MCF 10A (cell line): ENCODE measurements around the gene NPB. TPM values are rescaled to one million over a fixed set of nuclear protein-coding genes. Genes with fewer than 3 reads are reported as not detected.

Source experiments
- BruUV-seq: library from RNA; stranded (reverse); fragments of 400-500 nt; replicated peaks from 2 replicates; lab custom pipeline; 2021; lab: Mats Ljungman, UMichigan
- CTCF ChIA-PET: fragments of 300-600 bp; sonication (Branson Sonifier 250); formaldehyde crosslinking; extraction: SDS; loops from one replicate; lab custom pipeline; 2021; ENCODE audit warnings: antibody characterized with exemption, inconsistent platforms; lab: Yijun Ruan, JAX
- POLR2A ChIA-PET: fragments of 300-600, 350-650 bp; sonication (Branson Sonifier 250); formaldehyde crosslinking; extraction: SDS; loops from one replicate; lab custom pipeline; 2020; ENCODE audit warnings: antibody characterized with exemption, inconsistent platforms; lab: Yijun Ruan, JAX
- DNase-seq: peaks from one replicate; pipeline ENCODE4 v3.0.0-alpha.2; 2018; ENCODE audit not compliant: unreplicated experiment
- H3K27ac Mint-ChIP-seq: one replicate; pipeline ENCODE4 v1.8.0; 2022; ENCODE audit warnings: mild to moderate bottlenecking, low read depth, mixed read lengths; ENCODE audit not compliant: unreplicated experiment
- H3K27me3 Mint-ChIP-seq: one replicate; pipeline ENCODE4 v1.8.0; 2022; ENCODE audit warnings: mixed read lengths; ENCODE audit not compliant: insufficient read depth, unreplicated experiment
- H3K36me3 Mint-ChIP-seq: one replicate; pipeline ENCODE4 v1.8.0; 2022; ENCODE audit warnings: mild to moderate bottlenecking, moderate library complexity, mixed read lengths; ENCODE audit not compliant: insufficient read depth, unreplicated experiment
- H3K4me1 Mint-ChIP-seq: one replicate; pipeline ENCODE4 v1.8.0; 2022; ENCODE audit warnings: mixed read lengths; ENCODE audit not compliant: insufficient read depth, unreplicated experiment
- H3K4me3 Mint-ChIP-seq: one replicate; pipeline ENCODE4 v1.8.0; 2022; ENCODE audit warnings: mild to moderate bottlenecking, moderate library complexity, mixed read lengths; ENCODE audit not compliant: unreplicated experiment
- H3K9me3 Mint-ChIP-seq: one replicate; pipeline ENCODE4 v1.8.0; 2022; ENCODE audit warnings: mixed read lengths; ENCODE audit not compliant: unreplicated experiment
- CTCF ChIP-seq: fragments of 200-600 bp; IDR thresholded peaks from one replicate; pipeline ENCODE4 v1.8.0; 2022; ENCODE audit warnings: antibody characterized with exemption, mild to moderate bottlenecking; ENCODE audit not compliant: unreplicated experiment
- intact Hi-C: fragments of 100-400 bp; cut with micrococcal nuclease; formaldehyde crosslinking; loops from 2 replicates; pipeline ENCODE4 v1.14.1; 2022
- total RNA-seq: library from RNA; stranded (reverse); gene quantifications from 2 replicates; pipeline ENCODE4 v1.2.3, GENCODE V29; 2022

The NPB gene
- total RNA-seq, 1 experiment from 2014 or later, result 0.28 TPM

GRCh38 chr17:81867991-81868673 is 33.9 kb upstream of the NPB start:
- Mint-ChIP-seq H3K9me3 (no peaks in the 10 kb centered on the region), H3K27me3 (no peaks in the 10 kb centered on the region), H3K4me1 (peaks cover 25% of the 10 kb centered on the region), H3K4me3 (peak overlapping the region; percentile 49), H3K36me3 (peaks cover 83% of the 10 kb centered on the region), H3K27ac (peak overlapping the region; percentile 28)
- TF ChIP-seq CTCF, result no peak
- DNase-seq, result peak; percentile 48
- POLR2A ChIA-PET, result interaction anchor here (0.6 to 3.0 kb wide), 5 partner anchors 18 to 164 kb away, joined by 3 to 21 read pairs (median 5); partner anchors contain the start of gene MCRIP1
- CTCF ChIA-PET, result no interaction called here
- intact Hi-C loops, result loop anchor here (10.0 kb wide), 1 partner anchor 47 kb away; the partner anchor contains the start of genes PCYT2 and SIRT7
- no TSS peak for BruUV-seq

DNA sequence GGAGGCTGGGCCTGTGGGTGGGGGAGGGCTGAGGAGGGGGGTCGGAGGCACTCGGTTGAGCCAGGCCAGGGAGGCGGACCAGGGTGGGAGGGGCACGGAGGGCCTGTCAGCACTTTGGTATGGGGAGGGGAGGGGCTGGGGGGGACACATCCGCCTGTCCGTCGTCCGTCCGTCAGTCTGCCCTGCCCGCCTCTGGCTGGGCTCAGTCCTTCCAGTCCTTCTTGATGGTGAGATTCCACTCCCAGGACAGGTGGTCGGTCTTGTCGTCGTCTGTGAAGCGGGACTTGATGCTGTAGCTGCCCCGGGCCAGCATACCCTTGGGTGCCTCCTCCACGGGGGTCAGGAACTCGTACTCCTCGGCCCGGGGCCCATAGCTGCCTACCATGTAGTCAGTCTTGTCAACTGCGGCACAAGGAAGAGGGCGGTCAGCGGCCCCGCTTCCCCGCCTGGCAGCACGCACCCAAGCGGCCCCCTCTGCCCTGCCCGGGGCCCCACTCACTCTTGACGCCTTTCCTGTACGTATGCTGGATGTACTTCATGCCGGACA is 33.3 kb upstream of the NPB start:
- peaks cover 19% of the 10 kb centered on the region for H3K4me1 Mint-ChIP-seq
- BruUV-seq, result TSS peak; percentile 56
- ChIA-PET CTCF (interaction anchor here (0.6 to 0.7 kb wide), 3 partner anchors 24 to 796 kb away, joined by 3 read pairs; no protein-coding TSS in a partner anchor), POLR2A (interaction anchor here (0.6 to 3.8 kb wide), 7 partner anchors 7 to 67 kb away, joined by 3 to 27 read pairs (median 17); partner anchors contain the start of gene P4HB)
- H3K36me3 Mint-ChIP-seq, result peaks cover 77% of the 10 kb centered on the region
- H3K27ac Mint-ChIP-seq, result peak overlapping the region; percentile 69
- TF ChIP-seq CTCF, result no peak
- no peaks in the 10 kb centered on the region for H3K9me3 Mint-ChIP-seq
- peak; percentile 77 for DNase-seq
- peak overlapping the region; percentile 72 for H3K4me3 Mint-ChIP-seq
- intact Hi-C loops, result loop anchor here (10.0 kb wide), 1 partner anchor 46 kb away; the partner anchor contains the start of genes PCYT2 and SIRT7
- no peaks in the 10 kb centered on the region for H3K27me3 Mint-ChIP-seq

DNA sequence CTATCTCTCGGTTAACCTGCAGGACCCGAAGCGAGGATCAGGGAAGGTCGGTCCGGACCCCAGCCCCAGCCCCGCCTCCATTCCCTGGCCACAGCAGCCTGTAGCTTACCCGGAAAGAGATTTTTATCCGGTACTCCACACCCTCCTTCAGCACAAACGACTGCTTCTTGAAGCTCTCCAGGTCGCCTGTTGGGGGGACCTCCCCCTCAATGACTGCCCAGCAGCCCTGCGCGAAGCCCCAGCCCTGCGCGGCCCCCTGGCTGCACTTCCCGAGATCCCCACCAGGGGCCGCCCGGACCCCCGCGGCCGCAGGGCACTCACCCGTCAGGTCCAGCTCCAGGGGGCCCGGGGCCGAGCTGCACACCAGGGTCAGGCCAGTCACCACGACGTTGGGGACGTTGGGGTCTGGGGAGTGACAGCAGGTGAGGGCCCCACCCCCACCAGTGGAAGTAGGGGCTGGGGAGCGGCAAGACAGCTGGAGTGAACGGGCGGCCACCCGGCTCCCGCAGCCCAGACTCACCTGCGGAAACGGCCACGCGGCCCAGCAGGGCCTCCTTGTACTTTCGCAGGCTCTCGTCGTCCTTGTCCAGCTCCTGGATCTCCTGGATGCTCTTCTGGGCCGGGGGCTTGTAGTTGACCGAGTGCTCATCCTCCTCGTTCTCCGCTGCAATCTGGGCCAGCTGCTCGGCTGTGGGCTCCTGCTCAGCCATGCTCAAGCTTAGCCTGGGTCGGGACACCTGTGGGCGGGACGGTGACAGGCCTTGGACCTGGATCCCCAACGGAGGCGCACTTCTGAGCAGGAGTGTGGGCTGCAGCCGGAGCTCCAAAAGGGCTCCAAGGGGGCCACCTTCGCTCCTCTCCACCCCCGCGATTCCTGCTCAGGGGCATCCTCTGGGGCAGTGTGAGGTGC is 32.6 kb upstream of the NPB start:
- H3K36me3 Mint-ChIP-seq, result peaks cover 70% of the 10 kb centered on the region
- POLR2A ChIA-PET, result interaction anchor here (0.7 to 3.8 kb wide), 13 partner anchors 8 to 229 kb away, joined by 3 to 27 read pairs (median 7); partner anchors contain the start of genes ARL16, HGS, MCRIP1 and MRPL12
- CTCF ChIA-PET, result interaction anchor here (0.6 to 0.7 kb wide), 5 partner anchors 24 to 795 kb away, joined by 3 read pairs; no protein-coding TSS in a partner anchor

More for the DNA sequence above, 32.6 kb upstream of the NPB start:
- peaks cover 18% of the 10 kb centered on the region for H3K4me1 Mint-ChIP-seq
- peak; percentile 84 for TF ChIP-seq CTCF
- H3K4me3 Mint-ChIP-seq, result peak overlapping the region; percentile 72
- peak; percentile 40 for DNase-seq
- no peaks in the 10 kb centered on the region for H3K27me3 Mint-ChIP-seq
- no TSS peak for BruUV-seq
- intact Hi-C loops, result loop anchor here (10.0 kb wide), 1 partner anchor 45 kb away; the partner anchor contains the start of genes PCYT2 and SIRT7
- peak overlapping the region; percentile 69 for H3K27ac Mint-ChIP-seq
- H3K9me3 Mint-ChIP-seq, result no peaks in the 10 kb centered on the region
